Smooth muscle cell of the brain vasculature (primary cell): ENCODE data around the gene TDG.
"Not testable (repeated sequence)": the region's sequence is repeated elsewhere in the genome, so short reads cannot be mapped to it uniquely, and the experiment has no call there.

Experiments
- DNase-seq: peaks from one replicate; pipeline ENCODE4 v3.0.0-alpha.2; 2012; ENCODE audit warnings: low read depth, low spot score

Gene TDG

GRCh38 chr12:104022786-104023185 is 57.1 kb downstream of the TDG start:
- DNase-seq: no peak

DNA sequence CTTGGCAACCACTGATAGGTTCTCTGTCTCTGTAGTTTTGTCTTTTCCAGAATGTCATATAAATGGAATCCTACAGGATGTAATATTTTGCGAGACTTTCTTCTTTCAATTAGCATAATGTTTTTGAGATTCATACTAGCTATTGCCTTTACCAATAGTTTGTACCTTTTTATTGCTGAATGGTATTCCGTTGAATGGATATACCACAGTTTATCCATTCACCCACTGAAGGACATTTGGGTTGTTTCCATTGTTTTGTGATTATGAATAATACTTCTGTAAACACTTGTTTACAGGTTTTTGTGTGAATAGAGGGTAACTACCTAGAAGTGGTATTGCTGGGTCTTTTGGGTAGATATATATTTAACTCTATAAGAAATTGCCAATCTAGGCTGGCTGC is 58.0 kb downstream of the TDG start:
- no peak for DNase-seq

DNA sequence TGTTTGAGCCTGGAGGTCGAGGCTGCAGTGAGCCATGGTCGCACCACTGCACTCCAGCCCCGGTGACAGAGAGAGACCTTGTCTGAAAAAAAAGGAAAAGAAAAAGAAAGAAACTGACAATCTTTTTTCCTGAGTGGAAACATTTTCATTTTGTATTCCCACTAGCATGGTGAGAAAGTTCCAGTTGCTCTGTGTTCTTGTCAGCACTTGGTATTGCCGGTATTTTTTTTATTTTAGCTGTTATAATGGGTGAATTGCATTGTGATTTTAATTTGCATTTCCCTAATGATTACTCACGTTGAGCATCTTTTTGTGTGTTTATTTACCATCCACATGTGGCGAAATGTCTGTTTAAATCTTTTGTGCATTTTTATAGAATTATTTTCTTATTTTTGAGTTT is 58.7 kb downstream of the TDG start:
- no peak for DNase-seq

DNA sequence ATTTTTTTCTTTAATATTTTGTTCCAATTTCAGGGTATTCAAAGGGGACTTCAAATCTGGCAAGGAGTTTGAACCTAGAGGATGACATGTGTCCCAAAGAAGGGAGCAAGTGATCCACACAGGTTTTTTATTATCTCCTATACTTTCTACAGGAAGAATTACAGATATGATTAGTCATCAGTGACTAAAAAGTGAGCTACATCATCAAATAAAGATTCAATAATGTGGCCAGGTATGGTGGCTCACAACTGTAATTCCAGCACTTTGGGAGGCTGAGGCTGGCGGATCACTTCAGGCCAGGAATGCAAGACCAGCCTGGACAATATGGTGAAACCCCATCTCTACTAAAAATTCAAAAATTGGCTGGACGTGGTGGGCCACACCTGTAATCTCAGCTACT is 60.1 kb downstream of the TDG start:
- no peak for DNase-seq

DNA sequence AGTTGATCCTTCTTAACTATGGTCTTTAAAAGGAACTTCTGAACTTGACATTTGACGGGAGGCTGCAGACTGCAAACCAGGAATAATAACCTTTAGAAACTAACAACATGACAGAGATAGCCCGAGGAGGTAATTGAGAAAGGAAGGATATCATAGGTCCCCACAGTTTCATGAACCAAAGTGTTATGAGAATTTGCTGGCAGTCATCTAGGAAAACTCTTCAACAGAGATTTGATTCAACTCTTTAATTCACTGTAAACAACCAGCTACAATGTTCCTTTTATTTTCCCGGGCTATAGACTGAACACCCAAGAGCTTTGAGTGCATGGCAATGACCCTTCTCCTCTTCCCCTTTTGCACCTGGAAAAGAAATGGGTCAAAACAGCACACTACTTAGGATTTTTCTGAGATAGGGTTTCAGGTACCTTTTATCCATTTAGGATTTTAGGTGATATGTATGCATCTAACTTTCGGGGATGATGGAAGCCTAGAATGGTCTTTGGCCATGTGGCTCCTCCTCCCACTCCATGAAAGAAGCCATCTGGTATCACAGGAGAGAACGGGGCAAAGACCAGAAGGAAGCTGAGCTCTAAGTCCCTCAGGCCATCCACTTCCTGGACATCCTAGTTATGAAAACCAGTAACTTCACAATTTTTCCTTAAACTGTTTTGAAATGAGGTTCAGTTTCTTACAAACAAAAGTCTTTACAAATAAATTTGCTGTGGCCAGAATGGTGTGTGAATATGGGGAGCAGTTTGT is 61.3 kb downstream of the TDG start:
- DNase-seq: no peak

DNA sequence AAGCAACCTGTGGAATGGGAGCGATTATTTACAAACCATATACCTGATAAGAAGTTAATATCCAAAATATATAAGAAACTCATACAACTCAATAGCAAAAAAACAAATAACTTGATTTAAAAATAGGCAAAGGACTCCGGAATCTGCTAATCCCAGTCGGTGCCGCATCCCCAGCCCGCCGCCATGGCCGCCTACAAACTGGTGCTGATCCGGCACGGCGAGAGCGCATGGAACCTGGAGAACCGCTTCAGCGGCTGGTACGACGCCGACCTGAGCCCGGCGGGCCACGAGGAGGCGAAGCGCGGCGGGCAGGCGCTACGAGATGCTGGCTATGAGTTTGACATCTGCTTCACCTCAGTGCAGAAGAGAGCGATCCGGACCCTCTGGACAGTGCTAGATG is 64.9 kb downstream of the TDG start:
- not testable (repeated sequence) for DNase-seq

- not testable (repeated sequence) for DNase-seq
Observed at GRCh38 chr12:104036143-104036542, 70.5 kb downstream of the TDG start.
